Measurements from ENCODE around the gene COL9A1.
A peak's percentile ranks its signal among the peaks of the same experiment; 100 is the strongest.
"Not testable (repeated sequence)": the region's sequence is repeated elsewhere in the genome, so short reads cannot be mapped to it uniquely, and the experiment has no call there.

COL9A1 gene

GRCh38 chr6:70309243-70309642, 6.4 kb upstream of the COL9A1 start:
- no peak overlapping the region for H3K9ac ChIP-seq
- H3K27ac ChIP-seq, result no peak overlapping the region
- TF ChIP-seq, protein P1, sequence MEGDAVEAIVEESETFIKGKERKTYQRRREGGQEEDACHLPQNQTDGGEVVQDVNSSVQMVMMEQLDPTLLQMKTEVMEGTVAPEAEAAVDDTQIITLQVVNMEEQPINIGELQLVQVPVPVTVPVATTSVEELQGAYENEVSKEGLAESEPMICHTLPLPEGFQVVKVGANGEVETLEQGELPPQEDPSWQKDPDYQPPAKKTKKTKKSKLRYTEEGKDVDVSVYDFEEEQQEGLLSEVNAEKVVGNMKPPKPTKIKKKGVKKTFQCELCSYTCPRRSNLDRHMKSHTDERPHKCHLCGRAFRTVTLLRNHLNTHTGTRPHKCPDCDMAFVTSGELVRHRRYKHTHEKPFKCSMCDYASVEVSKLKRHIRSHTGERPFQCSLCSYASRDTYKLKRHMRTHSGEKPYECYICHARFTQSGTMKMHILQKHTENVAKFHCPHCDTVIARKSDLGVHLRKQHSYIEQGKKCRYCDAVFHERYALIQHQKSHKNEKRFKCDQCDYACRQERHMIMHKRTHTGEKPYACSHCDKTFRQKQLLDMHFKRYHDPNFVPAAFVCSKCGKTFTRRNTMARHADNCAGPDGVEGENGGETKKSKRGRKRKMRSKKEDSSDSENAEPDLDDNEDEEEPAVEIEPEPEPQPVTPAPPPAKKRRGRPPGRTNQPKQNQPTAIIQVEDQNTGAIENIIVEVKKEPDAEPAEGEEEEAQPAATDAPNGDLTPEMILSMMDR (IDR thresholded peaks at IDR 0.05), result no peak

DNA sequence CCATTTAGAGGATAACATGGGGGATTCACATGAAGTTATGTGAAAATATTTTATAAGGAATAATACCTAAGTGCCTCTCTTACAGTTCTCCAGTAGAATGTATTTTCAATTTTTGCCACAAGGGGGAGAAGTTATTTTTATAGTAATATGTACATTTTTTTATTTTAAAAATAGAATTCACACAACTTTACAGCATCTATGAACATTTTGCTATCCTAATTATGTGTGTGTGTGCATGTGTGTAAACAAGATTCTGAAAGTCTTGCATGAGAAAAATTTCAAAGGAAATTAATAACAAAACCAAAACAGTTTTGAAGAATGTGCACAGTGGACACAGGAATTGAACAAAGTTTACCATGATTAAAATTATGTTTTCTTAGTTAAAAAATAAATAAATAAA, 5.3 kb upstream of the COL9A1 start:
- not testable (repeated sequence) for H3K27ac ChIP-seq; H3K4me1 ChIP-seq; H3K4me2 ChIP-seq (ENCODE audit: low read length); H3K27me3 ChIP-seq (ENCODE audit: control insufficient read depth, insufficient read depth, low read length); H3K4me3 ChIP-seq (ENCODE audit: low read depth, low read length); H3K9me3 ChIP-seq (ENCODE audit: control insufficient read depth, low read length); H3K9ac ChIP-seq; H3K79me2 ChIP-seq; H2AFZ ChIP-seq; H3K36me3 ChIP-seq (ENCODE audit: control insufficient read depth, insufficient read depth, low read length)
- TF ChIP-seq, protein P1 (IDR thresholded peaks at IDR 0.05), result peak; percentile 15

More at GRCh38 chr6:70309243-70309642, 6.4 kb upstream of the COL9A1 start:
- Histone ChIP-seq H3K4me3 (ENCODE audit: low read depth, low read length) (no peak overlapping the region), H3K27me3 (ENCODE audit: control insufficient read depth, insufficient read depth, low read length) (no peaks in the 10 kb centered on the region), H2AFZ (no peak overlapping the region), H3K36me3 (ENCODE audit: control insufficient read depth, insufficient read depth, low read length) (no peaks in the 10 kb centered on the region), H3K4me2 (ENCODE audit: low read length) (no peak overlapping the region), H3K79me2 (no peaks in the 10 kb centered on the region), H3K9me3 (ENCODE audit: control insufficient read depth, low read length) (no peaks in the 10 kb centered on the region), H3K4me1 (no peaks in the 10 kb centered on the region)

- TF ChIP-seq, protein P1 (IDR thresholded peaks at IDR 0.05), result no peak
- Histone ChIP-seq H3K9me3 (ENCODE audit: control insufficient read depth, low read length) (no peaks in the 10 kb centered on the region), H2AFZ (no peak overlapping the region), H3K27ac (no peak overlapping the region), H3K79me2 (no peaks in the 10 kb centered on the region), H3K36me3 (ENCODE audit: control insufficient read depth, insufficient read depth, low read length) (no peaks in the 10 kb centered on the region), H3K4me1 (no peaks in the 10 kb centered on the region), H3K4me3 (ENCODE audit: low read depth, low read length) (no peak overlapping the region), H3K27me3 (ENCODE audit: control insufficient read depth, insufficient read depth, low read length) (no peaks in the 10 kb centered on the region), H3K4me2 (ENCODE audit: low read length) (no peak overlapping the region), H3K9ac (no peak overlapping the region)
Observed at GRCh38 chr6:70307008-70307407, 4.1 kb upstream of the COL9A1 start.

DNA sequence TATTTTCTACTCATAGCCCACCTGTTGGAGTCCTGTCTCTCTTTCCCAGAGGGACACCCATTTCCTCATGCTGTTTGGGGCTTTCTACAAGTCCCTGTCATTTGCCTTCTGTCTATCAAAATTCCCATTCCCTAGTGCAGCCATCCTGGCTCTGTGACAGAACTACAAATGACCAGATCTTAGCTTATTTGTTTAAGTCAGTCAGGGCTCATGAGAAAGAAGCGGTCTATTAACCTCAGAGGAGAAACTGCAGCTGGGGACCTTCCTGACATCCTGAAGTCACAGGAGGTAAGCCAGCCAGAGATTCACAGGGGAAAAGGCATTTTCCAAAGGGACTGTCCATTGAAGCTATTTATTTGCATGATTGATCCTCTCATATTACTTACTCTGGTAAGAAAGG, 1.7 kb upstream of the COL9A1 start:
- TF ChIP-seq, protein P1 (IDR thresholded peaks at IDR 0.05), result no peak
- H3K4me2 ChIP-seq (ENCODE audit: low read length), result no peak overlapping the region
- no peak overlapping the region for H3K4me3 ChIP-seq (ENCODE audit: low read depth, low read length)
- no peak overlapping the region for H3K9ac ChIP-seq
- no peaks in the 10 kb centered on the region for H3K4me1 ChIP-seq
- H3K79me2 ChIP-seq, result no peaks in the 10 kb centered on the region
- H3K36me3 ChIP-seq (ENCODE audit: control insufficient read depth, insufficient read depth, low read length), result no peaks in the 10 kb centered on the region
- no peaks in the 10 kb centered on the region for H3K27me3 ChIP-seq (ENCODE audit: control insufficient read depth, insufficient read depth, low read length)
- no peak overlapping the region for H2AFZ ChIP-seq
- H3K27ac ChIP-seq, result no peak overlapping the region
- H3K9me3 ChIP-seq (ENCODE audit: control insufficient read depth, low read length), result no peaks in the 10 kb centered on the region

GRCh38 chr6:70299456-70299855, 3.4 kb downstream of the COL9A1 start:
- H3K27me3 ChIP-seq (ENCODE audit: control insufficient read depth, insufficient read depth, low read length), result no peaks in the 10 kb centered on the region
- H3K9ac ChIP-seq, result no peak overlapping the region
- no peak overlapping the region for H3K27ac ChIP-seq
- H3K79me2 ChIP-seq, result no peaks in the 10 kb centered on the region
- H2AFZ ChIP-seq, result no peak overlapping the region
- H3K4me3 ChIP-seq (ENCODE audit: low read depth, low read length), result no peak overlapping the region
- TF ChIP-seq, protein P1 (IDR thresholded peaks at IDR 0.05), result no peak
- H3K9me3 ChIP-seq (ENCODE audit: control insufficient read depth, low read length), result no peaks in the 10 kb centered on the region
- no peaks in the 10 kb centered on the region for H3K4me1 ChIP-seq
- no peaks in the 10 kb centered on the region for H3K36me3 ChIP-seq (ENCODE audit: control insufficient read depth, insufficient read depth, low read length)
- H3K4me2 ChIP-seq (ENCODE audit: low read length), result no peak overlapping the region
